C4-2B (cell line): ENCODE measurements around the gene LDB2.

Source experiments
- CTCF ChIP-seq: fragments of 450-650 bp; conservative IDR thresholded peaks from 2 replicates; pipeline ENCODE4 v1.5.1; 2017; ENCODE audit warnings: mild to moderate bottlenecking
- ZFX ChIP-seq: fragments of 450-650 bp; IDR thresholded peaks from 2 replicates; pipeline ENCODE4 v1.6.1; 2017

- TF ChIP-seq CTCF: no peak
- TF ChIP-seq ZFX: no peak
These were observed 37.9 kb downstream of the LDB2 start for GRCh38 chr4:16860516-16860915.
